ENCODE measurements around the gene DISC1.

DNA sequence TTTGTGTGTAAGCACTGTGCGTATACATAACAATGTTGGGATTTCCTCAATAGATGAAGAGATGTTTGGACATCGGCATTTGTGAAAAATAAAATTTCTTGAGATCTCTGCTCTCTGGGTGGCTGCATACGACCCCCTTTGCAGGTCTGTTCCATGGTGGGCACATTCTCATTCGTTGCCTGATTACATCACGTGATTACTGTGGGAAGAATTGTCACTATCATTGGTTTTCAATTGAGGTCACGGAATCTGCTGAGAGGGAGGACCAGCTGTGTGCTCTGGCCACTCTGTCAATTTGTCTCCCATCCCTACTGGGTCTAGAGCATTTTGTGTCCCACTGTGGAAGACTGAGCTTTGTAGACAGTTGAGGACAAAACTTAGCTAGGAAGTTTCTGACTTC lies 81.8 kb downstream of the DISC1 start:
- TF ChIP-seq POLR2A (IDR thresholded peaks at IDR 0.05) = no peak
- TF ChIP-seq, protein P1, sequence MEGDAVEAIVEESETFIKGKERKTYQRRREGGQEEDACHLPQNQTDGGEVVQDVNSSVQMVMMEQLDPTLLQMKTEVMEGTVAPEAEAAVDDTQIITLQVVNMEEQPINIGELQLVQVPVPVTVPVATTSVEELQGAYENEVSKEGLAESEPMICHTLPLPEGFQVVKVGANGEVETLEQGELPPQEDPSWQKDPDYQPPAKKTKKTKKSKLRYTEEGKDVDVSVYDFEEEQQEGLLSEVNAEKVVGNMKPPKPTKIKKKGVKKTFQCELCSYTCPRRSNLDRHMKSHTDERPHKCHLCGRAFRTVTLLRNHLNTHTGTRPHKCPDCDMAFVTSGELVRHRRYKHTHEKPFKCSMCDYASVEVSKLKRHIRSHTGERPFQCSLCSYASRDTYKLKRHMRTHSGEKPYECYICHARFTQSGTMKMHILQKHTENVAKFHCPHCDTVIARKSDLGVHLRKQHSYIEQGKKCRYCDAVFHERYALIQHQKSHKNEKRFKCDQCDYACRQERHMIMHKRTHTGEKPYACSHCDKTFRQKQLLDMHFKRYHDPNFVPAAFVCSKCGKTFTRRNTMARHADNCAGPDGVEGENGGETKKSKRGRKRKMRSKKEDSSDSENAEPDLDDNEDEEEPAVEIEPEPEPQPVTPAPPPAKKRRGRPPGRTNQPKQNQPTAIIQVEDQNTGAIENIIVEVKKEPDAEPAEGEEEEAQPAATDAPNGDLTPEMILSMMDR (IDR thresholded peaks at IDR 0.05) = no peak
